Measurements from ENCODE around the gene KLRC2. TPM values are rescaled to one million over a fixed set of nuclear protein-coding genes. Genes with fewer than 3 reads are reported as not detected.
"Not testable (repeated sequence)": the region's sequence is repeated elsewhere in the genome, so short reads cannot be mapped to it uniquely, and the experiment has no call there.

KLRC2 gene
- total RNA-seq (0.13 TPM), polyA plus RNA-seq (ENCODE audit: insufficient read depth in 1 of 8, insufficient read length in 8 of 8, low replicate concordance in 1 of 8) (under 1 TPM in 3 of 8 donors, not detected in 5; 0.33 to 0.68 (median 0.43) TPM)
- long read RNA-seq, donor 1 = 0 reads
- long read RNA-seq, donor 2 = 0 reads
- long read RNA-seq, donor 3 = 0 reads
- long read RNA-seq, donor 4 = 0 reads
- long read RNA-seq, donor 5 = 0 reads
- long read RNA-seq, donor 6 = 0 reads
- long read RNA-seq, donor 7 = 0 reads
- long read RNA-seq, donor 8 = 0 reads
- long read RNA-seq, donor 9 = 0 reads
- long read RNA-seq, donor 10 = 0 reads
- long read RNA-seq, donor 11 = 0 reads

DNA sequence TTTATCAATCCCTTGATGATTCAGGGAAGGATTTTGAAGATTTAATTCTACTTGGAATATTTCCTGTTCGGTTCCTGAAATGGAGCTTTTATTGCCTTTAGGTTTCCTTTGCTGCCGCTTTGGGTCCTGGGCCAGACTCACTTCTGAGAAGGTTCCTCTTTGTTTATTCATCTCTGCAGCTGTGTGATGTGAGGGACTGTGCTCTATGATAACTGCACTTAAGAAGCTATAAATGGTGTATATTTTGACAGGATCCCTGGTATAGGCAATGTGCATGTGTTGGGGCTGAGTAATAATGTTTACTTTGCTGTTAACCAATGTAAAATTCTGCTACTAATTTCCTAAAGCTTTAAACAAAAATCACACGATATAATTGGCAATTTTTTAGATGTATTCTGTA lies at the start of gene KLRC2:
Gene KLRC2 (minus strand): TSS at position 195 of the 400 bp plus-strand sequence. CDS start 24 bp downstream, at position 171.
- H3K36me3 ChIP-seq (ENCODE audit: control insufficient read depth, insufficient read depth, low read length); H3K27ac ChIP-seq (ENCODE audit: low read length); H3K27me3 ChIP-seq (ENCODE audit: control insufficient read depth, insufficient read depth, low read length); H3K4me1 ChIP-seq (ENCODE audit: control insufficient read depth, insufficient read depth, low read length); H3K4me3 ChIP-seq (ENCODE audit: low read length); H3K9me3 ChIP-seq (replicated peaks; ENCODE audit: control insufficient read depth, low read depth, low read length): not testable (repeated sequence)
- no CpG with 5 or more reads among the region's 3 CpGs for WGBS (ENCODE audit: insufficient coverage)
- DNase-seq = peak; percentile 45

DNA sequence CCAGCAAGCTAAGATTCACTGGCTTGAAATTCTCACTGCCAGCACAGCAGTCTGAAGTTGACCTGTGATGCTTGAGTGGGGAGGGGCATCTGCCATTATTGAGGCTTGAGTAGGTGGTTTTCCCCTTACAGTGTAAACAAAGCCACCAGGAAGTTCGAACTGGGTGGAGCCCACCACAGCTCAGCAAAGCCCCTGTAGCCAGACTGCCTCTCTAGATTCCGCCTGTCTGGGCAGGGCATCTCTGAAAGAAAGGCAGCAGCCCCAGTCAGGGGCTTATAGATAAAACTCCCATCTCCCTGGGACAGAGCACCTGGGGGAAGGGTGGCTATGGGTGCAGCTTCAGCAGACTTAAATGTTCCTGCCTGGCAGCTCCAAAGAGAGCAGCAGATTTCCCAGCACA lies 46.1 kb upstream of the KLRC2 start:
- H3K27me3 ChIP-seq (ENCODE audit: control insufficient read depth, insufficient read depth, low read length); H3K4me3 ChIP-seq (ENCODE audit: low read length); DNase-seq; H3K27ac ChIP-seq (ENCODE audit: low read length); H3K9me3 ChIP-seq (replicated peaks; ENCODE audit: control insufficient read depth, low read depth, low read length); H3K36me3 ChIP-seq (ENCODE audit: control insufficient read depth, insufficient read depth, low read length); H3K4me1 ChIP-seq (ENCODE audit: control insufficient read depth, insufficient read depth, low read length): not testable (repeated sequence)
- 50% methylated on average over 2 of the region's 2 CpGs for WGBS (ENCODE audit: insufficient coverage)

DNA sequence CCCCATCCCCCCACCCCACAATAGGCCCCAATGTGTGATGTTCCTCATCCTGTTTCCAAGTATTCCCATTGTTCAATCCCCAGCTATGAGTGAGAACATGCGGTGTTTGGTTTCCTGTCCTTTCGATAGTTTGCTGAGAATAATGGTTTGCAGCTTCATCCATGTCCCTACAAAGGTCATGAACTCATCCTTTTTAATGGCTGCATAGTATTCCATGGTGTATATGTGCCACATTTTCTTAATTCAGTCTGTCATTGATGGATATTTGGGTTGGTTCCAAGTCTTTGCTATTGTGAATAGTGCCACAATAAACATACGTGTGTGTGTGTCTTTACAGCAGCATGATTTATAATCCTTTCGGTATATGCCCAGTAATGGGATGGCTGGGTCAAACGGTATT lies 37.0 kb upstream of the KLRC2 start:
- H3K36me3 ChIP-seq (ENCODE audit: control insufficient read depth, insufficient read depth, low read length); H3K9me3 ChIP-seq (replicated peaks; ENCODE audit: control insufficient read depth, low read depth, low read length); DNase-seq; H3K4me3 ChIP-seq (ENCODE audit: low read length); H3K4me1 ChIP-seq (ENCODE audit: control insufficient read depth, insufficient read depth, low read length); H3K27ac ChIP-seq (ENCODE audit: low read length); H3K27me3 ChIP-seq (ENCODE audit: control insufficient read depth, insufficient read depth, low read length): not testable (repeated sequence)
- WGBS (ENCODE audit: insufficient coverage) = no CpG with 5 or more reads among the region's 5 CpGs

DNA sequence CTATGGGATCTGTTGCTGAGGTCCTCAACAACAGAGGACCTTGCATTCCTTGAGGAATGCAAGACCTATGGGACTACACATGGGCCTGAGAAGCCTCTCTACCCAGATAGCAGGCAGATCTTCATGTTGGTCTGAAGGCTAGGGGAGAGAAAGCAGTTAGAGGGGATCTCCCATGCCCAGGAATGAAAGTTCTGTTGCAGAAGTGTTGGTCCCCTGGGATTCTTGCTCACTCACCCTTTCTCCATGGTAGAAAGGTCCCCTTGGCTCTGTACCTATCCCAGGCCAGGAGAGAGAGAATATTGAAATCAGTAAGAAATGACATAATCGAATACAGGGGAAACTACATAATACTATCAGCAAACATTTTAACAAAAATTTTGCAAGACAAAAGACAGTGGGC lies 33.9 kb upstream of the KLRC2 start:
- no peaks in the 10 kb centered on the region for H3K4me1 ChIP-seq (ENCODE audit: control insufficient read depth, insufficient read depth, low read length)
- H3K9me3 ChIP-seq (replicated peaks; ENCODE audit: control insufficient read depth, low read depth, low read length) = no peaks in the 10 kb centered on the region
- no peak overlapping the region for H3K27ac ChIP-seq (ENCODE audit: low read length)
- DNase-seq = no peak
- no CpG with 5 or more reads among the region's 1 CpG for WGBS (ENCODE audit: insufficient coverage)
- no peaks in the 10 kb centered on the region for H3K27me3 ChIP-seq (ENCODE audit: control insufficient read depth, insufficient read depth, low read length)
- H3K4me3 ChIP-seq (ENCODE audit: low read length) = no peak overlapping the region
- no peaks in the 10 kb centered on the region for H3K36me3 ChIP-seq (ENCODE audit: control insufficient read depth, insufficient read depth, low read length)

DNA sequence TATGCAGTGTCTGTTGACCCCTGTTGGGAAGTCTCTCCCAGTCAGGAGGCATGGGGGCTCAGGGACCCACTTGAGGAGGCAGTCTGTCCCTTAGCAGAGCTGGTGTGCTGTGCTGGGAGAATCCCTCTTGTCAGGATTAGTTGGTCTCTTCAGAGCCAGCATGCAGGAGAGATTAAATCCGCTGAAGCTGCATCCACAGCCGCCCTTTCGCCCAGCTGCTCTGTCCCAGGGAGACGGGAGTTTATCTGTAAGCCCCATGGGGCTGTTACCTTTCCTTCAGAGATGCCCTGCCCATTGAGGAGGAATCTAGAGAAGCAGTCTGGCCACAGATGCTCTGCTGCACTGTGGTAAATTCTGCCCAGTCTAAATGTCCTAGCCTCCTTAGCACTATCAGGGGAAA lies 30.5 kb upstream of the KLRC2 start:
- Histone ChIP-seq H3K36me3 (ENCODE audit: control insufficient read depth, insufficient read depth, low read length) (no peaks in the 10 kb centered on the region), H3K9me3 (replicated peaks; ENCODE audit: control insufficient read depth, low read depth, low read length) (peaks cover 2% of the 10 kb centered on the region), H3K4me3 (ENCODE audit: low read length) (no peak overlapping the region), H3K27me3 (ENCODE audit: control insufficient read depth, insufficient read depth, low read length) (no peaks in the 10 kb centered on the region), H3K27ac (ENCODE audit: low read length) (no peak overlapping the region), H3K4me1 (ENCODE audit: control insufficient read depth, insufficient read depth, low read length) (no peaks in the 10 kb centered on the region)
- DNase-seq = no peak
- 89% methylated on average over 4 of the region's 4 CpGs for WGBS (ENCODE audit: insufficient coverage)

DNA sequence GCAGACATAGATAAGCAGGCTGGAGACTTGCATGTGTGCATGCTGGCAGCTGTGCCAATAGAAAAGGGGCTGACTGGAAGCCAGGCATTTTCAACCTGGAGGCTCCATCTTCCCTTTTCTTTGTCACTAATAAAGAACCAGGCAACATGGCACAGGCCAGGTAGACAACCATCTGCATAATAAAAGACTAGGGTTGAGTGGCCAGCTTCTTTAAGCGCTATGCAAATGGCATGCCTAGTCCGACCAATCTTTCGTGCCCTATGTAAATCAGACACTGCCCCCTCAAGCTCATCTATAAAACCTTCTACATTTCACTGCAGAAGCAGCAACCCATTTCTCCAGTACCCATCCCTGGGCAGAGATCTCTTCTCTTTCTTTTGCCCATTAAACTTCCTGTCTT lies 21.9 kb upstream of the KLRC2 start:
- Histone ChIP-seq H3K27ac (ENCODE audit: low read length) (no peak overlapping the region), H3K9me3 (replicated peaks; ENCODE audit: control insufficient read depth, low read depth, low read length) (peaks cover 21% of the 10 kb centered on the region), H3K27me3 (ENCODE audit: control insufficient read depth, insufficient read depth, low read length) (no peaks in the 10 kb centered on the region), H3K36me3 (ENCODE audit: control insufficient read depth, insufficient read depth, low read length) (no peaks in the 10 kb centered on the region), H3K4me1 (ENCODE audit: control insufficient read depth, insufficient read depth, low read length) (no peaks in the 10 kb centered on the region), H3K4me3 (ENCODE audit: low read length) (no peak overlapping the region)
- DNase-seq = no peak
- 76% methylated on average over 3 of the region's 3 CpGs for WGBS (ENCODE audit: insufficient coverage)

DNA sequence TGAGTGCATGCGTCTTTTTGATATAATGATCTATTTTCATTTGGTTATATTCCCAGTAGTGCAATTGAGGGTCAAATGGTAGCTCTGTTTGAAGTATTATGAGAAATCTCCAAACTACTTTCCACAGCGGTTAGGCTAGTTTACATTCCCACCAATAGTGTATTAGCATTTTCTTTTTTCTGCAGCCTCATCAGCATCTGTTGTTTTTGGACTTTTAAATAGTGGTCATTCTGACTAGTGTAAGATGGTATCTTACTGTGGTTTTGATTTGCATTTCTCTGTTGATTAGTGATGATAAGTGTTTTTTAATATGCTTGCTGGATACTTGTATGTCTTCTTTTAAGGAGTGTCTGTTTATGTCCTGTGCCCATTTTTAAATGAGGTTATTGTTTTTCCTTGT lies 21.0 kb upstream of the KLRC2 start:
- H3K27me3 ChIP-seq (ENCODE audit: control insufficient read depth, insufficient read depth, low read length) = no peaks in the 10 kb centered on the region
- no peaks in the 10 kb centered on the region for H3K4me1 ChIP-seq (ENCODE audit: control insufficient read depth, insufficient read depth, low read length)
- no peaks in the 10 kb centered on the region for H3K36me3 ChIP-seq (ENCODE audit: control insufficient read depth, insufficient read depth, low read length)
- peaks cover 21% of the 10 kb centered on the region for H3K9me3 ChIP-seq (replicated peaks; ENCODE audit: control insufficient read depth, low read depth, low read length)
- no peak for DNase-seq
- no CpG with 5 or more reads among the region's 2 CpGs for whole genome bisulfite sequencing (ENCODE audit: insufficient coverage)
- H3K27ac ChIP-seq (ENCODE audit: low read length) = no peak overlapping the region
- H3K4me3 ChIP-seq (ENCODE audit: low read length) = no peak overlapping the region

DNA sequence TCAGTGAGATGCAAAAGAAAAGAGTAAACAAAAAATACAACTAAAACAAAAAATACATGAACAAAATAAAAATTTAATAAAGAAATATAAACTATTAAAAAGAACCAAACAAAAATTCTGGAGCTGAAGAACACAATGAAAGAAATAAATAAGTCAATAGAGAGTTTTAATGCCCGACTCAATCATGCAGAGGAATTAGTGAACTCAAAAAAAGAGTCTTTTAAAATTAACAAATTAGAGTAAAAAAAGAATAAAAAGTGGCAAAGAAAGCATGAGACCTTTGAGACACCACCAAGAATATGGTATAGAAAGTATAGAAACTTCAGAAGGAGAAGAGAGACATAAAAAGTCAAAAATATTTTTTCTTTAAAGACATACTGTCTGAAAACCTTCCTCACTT lies 20.0 kb upstream of the KLRC2 start:
- H3K27ac ChIP-seq (ENCODE audit: low read length) = no peak overlapping the region
- peaks cover 19% of the 10 kb centered on the region for H3K9me3 ChIP-seq (replicated peaks; ENCODE audit: control insufficient read depth, low read depth, low read length)
- no peak overlapping the region for H3K4me3 ChIP-seq (ENCODE audit: low read length)
- no peaks in the 10 kb centered on the region for H3K27me3 ChIP-seq (ENCODE audit: control insufficient read depth, insufficient read depth, low read length)
- no peak for DNase-seq
- no CpG with 5 or more reads among the region's 1 CpG for WGBS (ENCODE audit: insufficient coverage)
- no peaks in the 10 kb centered on the region for H3K36me3 ChIP-seq (ENCODE audit: control insufficient read depth, insufficient read depth, low read length)
- no peaks in the 10 kb centered on the region for H3K4me1 ChIP-seq (ENCODE audit: control insufficient read depth, insufficient read depth, low read length)

DNA sequence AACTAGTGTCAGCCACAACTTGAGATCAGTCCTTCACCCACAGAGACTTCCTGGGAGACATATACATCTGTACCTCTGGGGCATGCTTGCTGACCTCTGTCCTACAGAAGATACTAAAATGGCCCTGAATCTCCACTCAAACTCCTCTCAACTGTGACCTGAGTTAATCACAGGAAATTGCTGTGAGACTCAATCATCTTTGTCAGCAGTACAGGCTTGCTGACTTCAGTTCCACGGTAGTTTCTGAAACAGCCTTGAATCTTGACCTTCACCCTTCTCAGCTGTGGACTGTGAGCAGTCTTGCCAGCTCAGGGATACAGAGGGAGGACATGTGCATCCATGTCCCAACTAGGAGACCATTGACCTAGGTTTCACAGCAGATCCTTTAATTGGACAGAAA lies 18.7 kb upstream of the KLRC2 start:
- H3K27ac ChIP-seq (ENCODE audit: low read length) = no peak overlapping the region
- WGBS (ENCODE audit: insufficient coverage) = 67% methylated on average over 1 of the region's 1 CpG
- no peak overlapping the region for H3K4me3 ChIP-seq (ENCODE audit: low read length)
- no peaks in the 10 kb centered on the region for H3K36me3 ChIP-seq (ENCODE audit: control insufficient read depth, insufficient read depth, low read length)
- DNase-seq = no peak
- H3K9me3 ChIP-seq (replicated peaks; ENCODE audit: control insufficient read depth, low read depth, low read length) = peaks cover 19% of the 10 kb centered on the region
- no peaks in the 10 kb centered on the region for H3K4me1 ChIP-seq (ENCODE audit: control insufficient read depth, insufficient read depth, low read length)
- H3K27me3 ChIP-seq (ENCODE audit: control insufficient read depth, insufficient read depth, low read length) = no peaks in the 10 kb centered on the region

DNA sequence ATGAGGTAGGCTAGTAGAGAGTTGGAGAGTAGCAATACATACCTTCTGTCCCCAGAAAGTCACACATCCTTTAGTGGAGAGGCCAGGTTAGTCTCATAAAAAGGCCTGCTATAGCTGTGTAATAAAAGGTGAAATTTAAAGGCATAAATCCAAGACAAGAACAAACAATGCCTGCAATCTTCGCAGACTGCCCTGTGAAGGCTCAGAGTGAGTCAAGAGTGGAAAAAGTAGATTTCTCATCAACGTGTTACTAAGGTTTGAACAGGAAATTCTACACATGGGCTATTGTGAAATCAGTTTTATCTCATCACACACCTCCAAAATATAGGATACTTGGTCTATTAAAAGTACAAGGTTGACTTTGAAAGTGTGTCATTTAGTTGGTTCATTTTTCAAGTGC lies 17.3 kb upstream of the KLRC2 start, which contains the start of gene KLRC1:
Gene KLRC1 (minus strand): TSS at position 222 of the 400 bp plus-strand sequence. CDS start 2,221 bp downstream, outside the sequence.
- Histone ChIP-seq H3K9me3 (replicated peaks; ENCODE audit: control insufficient read depth, low read depth, low read length) (peaks cover 19% of the 10 kb centered on the region), H3K27me3 (ENCODE audit: control insufficient read depth, insufficient read depth, low read length) (no peaks in the 10 kb centered on the region), H3K4me1 (ENCODE audit: control insufficient read depth, insufficient read depth, low read length) (no peaks in the 10 kb centered on the region), H3K27ac (ENCODE audit: low read length) (no peak within 1 kb of the TSS), H3K36me3 (ENCODE audit: control insufficient read depth, insufficient read depth, low read length) (no peaks in the 10 kb centered on the region), H3K4me3 (ENCODE audit: low read length) (no peak within 1 kb of the TSS)
- no peak for DNase-seq
- no CpG with 5 or more reads among the region's 2 CpGs for WGBS (ENCODE audit: insufficient coverage)

DNA sequence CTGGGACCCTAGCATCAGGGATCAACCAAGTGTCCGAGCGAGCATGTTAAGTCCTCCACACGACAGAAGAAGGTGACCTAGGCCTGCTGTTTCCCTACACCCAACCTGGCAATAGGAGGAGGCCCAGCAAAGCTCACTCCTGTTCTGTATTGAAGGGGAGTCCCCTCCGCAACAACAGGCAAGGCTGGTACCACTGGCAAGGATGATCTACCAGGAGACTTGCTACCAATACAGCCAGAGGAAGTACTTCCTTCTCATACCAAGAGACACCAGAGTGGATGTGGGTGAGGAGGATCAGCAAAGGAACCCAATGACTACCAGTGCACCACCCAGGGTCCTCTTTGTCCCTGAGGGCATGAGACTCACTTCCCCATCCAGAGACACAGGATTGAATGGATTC lies 12.4 kb upstream of the KLRC2 start:
- no peak for DNase-seq
- Histone ChIP-seq H3K27me3 (ENCODE audit: control insufficient read depth, insufficient read depth, low read length) (no peaks in the 10 kb centered on the region), H3K4me1 (ENCODE audit: control insufficient read depth, insufficient read depth, low read length) (no peaks in the 10 kb centered on the region), H3K4me3 (ENCODE audit: low read length) (no peak overlapping the region), H3K9me3 (replicated peaks; ENCODE audit: control insufficient read depth, low read depth, low read length) (no peaks in the 10 kb centered on the region), H3K27ac (ENCODE audit: low read length) (no peak overlapping the region), H3K36me3 (ENCODE audit: control insufficient read depth, insufficient read depth, low read length) (no peaks in the 10 kb centered on the region)
- WGBS (ENCODE audit: insufficient coverage) = no CpG with 5 or more reads among the region's 4 CpGs
